Measurements from ENCODE around the gene KASH5.

The KASH5 gene

DNA sequence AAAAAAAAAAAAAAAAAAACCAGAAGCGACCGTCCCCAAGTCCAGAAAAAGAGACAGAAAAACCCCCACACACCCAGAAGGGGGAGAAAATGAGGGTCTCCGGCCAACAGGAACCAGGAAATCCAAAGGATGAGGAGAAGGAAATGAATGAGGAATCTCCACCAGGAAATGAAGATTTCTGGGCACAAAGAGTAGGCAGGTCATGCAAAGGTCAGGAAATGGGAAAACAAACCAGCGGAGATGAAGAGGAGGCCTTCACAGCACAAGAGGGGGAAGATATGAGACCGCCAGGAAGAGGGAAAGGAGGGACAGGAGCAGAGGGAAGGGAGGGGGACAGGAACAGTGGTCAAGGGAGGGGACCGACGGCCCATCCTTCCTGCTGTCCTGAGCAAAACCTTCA, 31.7 kb upstream of the KASH5 start:
- no peak for DNase-seq (ENCODE audit: low read depth in 1 of 2, low spot score in 1 of 2)
- no peak overlapping the region for H3K4me3 ChIP-seq (replicated peaks; ENCODE audit: insufficient read depth, low read length)
- H3K27me3 ChIP-seq (ENCODE audit: insufficient read depth, poor library complexity, severe bottlenecking): peaks cover 5% of the 10 kb centered on the region
- TF ChIP-seq CTCF (IDR thresholded peaks at IDR 0.05; ENCODE audit: insufficient read depth, low read length) (no peak), GABPA (IDR thresholded peaks at IDR 0.05; ENCODE audit: low read depth) (no peak)
- H3K27ac ChIP-seq (replicated peaks): no peak overlapping the region

- DNase-seq (ENCODE audit: low read depth in 1 of 2, low spot score in 1 of 2): no peak
Observed at GRCh38 chr19:49357186-49357585, 30.9 kb upstream of the KASH5 start.

DNA sequence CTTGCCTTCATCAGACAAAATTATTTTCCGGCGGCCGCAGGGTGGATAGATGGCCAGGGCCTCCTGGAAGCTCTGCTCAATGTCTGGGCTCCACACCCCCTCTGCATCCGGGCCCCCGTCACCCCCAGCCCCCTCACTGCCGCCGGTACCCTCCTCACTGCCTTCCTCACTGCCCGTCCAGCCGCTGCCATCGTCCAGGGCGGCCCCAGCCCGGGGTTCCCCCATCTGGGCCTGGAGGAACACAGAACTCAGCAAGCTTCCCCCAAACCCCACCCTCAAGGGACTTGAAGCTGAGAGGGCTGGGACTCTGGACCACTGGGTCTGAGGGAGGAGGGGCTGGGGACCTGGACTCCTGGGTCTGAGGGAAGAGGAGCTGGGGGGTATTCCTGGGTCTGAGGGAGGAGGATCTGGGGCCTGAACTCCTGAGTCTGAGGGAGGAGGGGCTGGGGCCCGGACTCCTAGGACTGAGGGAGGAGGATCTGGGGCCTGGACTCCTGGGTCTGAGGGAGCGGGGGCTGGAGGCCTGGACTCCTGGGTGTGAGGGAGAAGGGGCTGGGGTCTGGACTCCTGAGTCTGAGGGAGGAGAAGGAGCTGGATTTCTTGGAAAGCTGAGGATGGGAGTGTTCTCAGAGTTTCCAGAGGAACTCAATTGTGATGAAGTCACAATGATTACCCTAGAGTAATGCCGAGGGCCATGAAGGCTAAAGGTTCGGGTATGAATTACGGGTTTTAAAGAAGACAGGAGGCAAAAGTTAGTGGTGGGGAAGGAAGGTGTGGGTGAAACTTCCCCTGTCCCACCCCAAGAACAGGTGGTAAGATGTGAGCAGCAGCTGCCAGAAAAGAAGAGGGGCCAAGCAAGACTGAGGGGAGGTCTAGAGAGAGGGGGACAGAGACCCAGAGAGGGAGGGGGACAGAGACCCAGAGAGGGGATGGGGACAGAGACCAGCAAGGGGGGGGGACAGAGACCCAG, 27.9 kb upstream of the KASH5 start:
- TF ChIP-seq, protein P1, sequence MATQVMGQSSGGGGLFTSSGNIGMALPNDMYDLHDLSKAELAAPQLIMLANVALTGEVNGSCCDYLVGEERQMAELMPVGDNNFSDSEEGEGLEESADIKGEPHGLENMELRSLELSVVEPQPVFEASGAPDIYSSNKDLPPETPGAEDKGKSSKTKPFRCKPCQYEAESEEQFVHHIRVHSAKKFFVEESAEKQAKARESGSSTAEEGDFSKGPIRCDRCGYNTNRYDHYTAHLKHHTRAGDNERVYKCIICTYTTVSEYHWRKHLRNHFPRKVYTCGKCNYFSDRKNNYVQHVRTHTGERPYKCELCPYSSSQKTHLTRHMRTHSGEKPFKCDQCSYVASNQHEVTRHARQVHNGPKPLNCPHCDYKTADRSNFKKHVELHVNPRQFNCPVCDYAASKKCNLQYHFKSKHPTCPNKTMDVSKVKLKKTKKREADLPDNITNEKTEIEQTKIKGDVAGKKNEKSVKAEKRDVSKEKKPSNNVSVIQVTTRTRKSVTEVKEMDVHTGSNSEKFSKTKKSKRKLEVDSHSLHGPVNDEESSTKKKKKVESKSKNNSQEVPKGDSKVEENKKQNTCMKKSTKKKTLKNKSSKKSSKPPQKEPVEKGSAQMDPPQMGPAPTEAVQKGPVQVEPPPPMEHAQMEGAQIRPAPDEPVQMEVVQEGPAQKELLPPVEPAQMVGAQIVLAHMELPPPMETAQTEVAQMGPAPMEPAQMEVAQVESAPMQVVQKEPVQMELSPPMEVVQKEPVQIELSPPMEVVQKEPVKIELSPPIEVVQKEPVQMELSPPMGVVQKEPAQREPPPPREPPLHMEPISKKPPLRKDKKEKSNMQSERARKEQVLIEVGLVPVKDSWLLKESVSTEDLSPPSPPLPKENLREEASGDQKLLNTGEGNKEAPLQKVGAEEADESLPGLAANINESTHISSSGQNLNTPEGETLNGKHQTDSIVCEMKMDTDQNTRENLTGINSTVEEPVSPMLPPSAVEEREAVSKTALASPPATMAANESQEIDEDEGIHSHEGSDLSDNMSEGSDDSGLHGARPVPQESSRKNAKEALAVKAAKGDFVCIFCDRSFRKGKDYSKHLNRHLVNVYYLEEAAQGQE (IDR thresholded peaks at IDR 0.05; ENCODE audit: insufficient replicate concordance, low read depth): no peak
- TF ChIP-seq SPI1 (IDR thresholded peaks at IDR 0.05; ENCODE audit: borderline replicate concordance, low read depth) (no peak), GABPA (IDR thresholded peaks at IDR 0.05; ENCODE audit: low read depth) (no peak), CTCF (IDR thresholded peaks at IDR 0.05; ENCODE audit: insufficient read depth, low read length) (no peak), POLR2AphosphoS5 (IDR thresholded peaks at IDR 0.05; ENCODE audit: low read depth) (no peak)
- Histone ChIP-seq H3K27ac (replicated peaks) (no peak overlapping the region), H3K4me3 (replicated peaks; ENCODE audit: insufficient read depth, low read length) (no peak overlapping the region), H3K27me3 (ENCODE audit: insufficient read depth, poor library complexity, severe bottlenecking) (peaks cover 29% of the 10 kb centered on the region)
- DNase-seq (ENCODE audit: low read depth in 1 of 2, low spot score in 1 of 2): no peak

More at GRCh38 chr19:49357186-49357585, 30.9 kb upstream of the KASH5 start:
- no peak overlapping the region for H3K4me3 ChIP-seq (replicated peaks; ENCODE audit: insufficient read depth, low read length)
- H3K27ac ChIP-seq (replicated peaks): no peak overlapping the region
- no peak for TF ChIP-seq POLR2AphosphoS5 (IDR thresholded peaks at IDR 0.05; ENCODE audit: low read depth)
- TF ChIP-seq, protein P1 (IDR thresholded peaks at IDR 0.05; ENCODE audit: insufficient replicate concordance, low read depth): no peak
- no peak for TF ChIP-seq GABPA (IDR thresholded peaks at IDR 0.05; ENCODE audit: low read depth)
- TF ChIP-seq CTCF (IDR thresholded peaks at IDR 0.05; ENCODE audit: insufficient read depth, low read length): no peak
- TF ChIP-seq SPI1 (IDR thresholded peaks at IDR 0.05; ENCODE audit: borderline replicate concordance, low read depth): no peak
- H3K27me3 ChIP-seq (ENCODE audit: insufficient read depth, poor library complexity, severe bottlenecking): peaks cover 13% of the 10 kb centered on the region
